GM12878 (cell line): ENCODE data around the gene DTD1.

Experiments
- CTCF ChIP-seq, 3 experiments: IDR thresholded peaks in 2 of 3; conservative IDR thresholded peaks in 1 of 3; 2 replicates each; pipeline ENCODE4 v1.5.1; 2011; ENCODE audit warnings: low read depth in 3 of 3, low read length in 3 of 3, mild to moderate bottlenecking in 3 of 3, control low read depth in 2 of 3, moderate library complexity in 2 of 3, inconsistent platforms in 1 of 3, mixed read lengths in 1 of 3; ENCODE audit not compliant: control insufficient read depth in 2 of 3, insufficient read depth in 1 of 3; ENCODE audit errors: extremely low read depth in 1 of 3
- HDGF ChIP-seq: fragments of 450-650 bp; IDR thresholded peaks from 2 replicates; pipeline ENCODE4 v1.6.1; 2016; ENCODE audit warnings: antibody characterized with exemption
- PKNOX1 ChIP-seq: fragments of 450-650 bp; IDR thresholded peaks from 2 replicates; pipeline ENCODE4 v1.6.1; 2016; ENCODE audit warnings: mild to moderate bottlenecking
- POLR2A ChIP-seq: IDR thresholded peaks from 2 replicates; pipeline ENCODE4 v1.6.1; 2011; ENCODE audit warnings: low read depth, mild to moderate bottlenecking, low read length
- POLR2AphosphoS2 ChIP-seq: IDR thresholded peaks from 2 replicates; pipeline ENCODE4 v1.6.1; 2011; ENCODE audit warnings: low read depth, mild to moderate bottlenecking, low read length, improper control_type of control experiment, moderate library complexity
- RFX5 ChIP-seq: IDR thresholded peaks from 2 replicates; pipeline ENCODE4 v1.6.1; 2011; ENCODE audit warnings: low read depth, low read length, improper control_type of control experiment
- SREBF1 ChIP-seq: IDR thresholded peaks from 2 replicates; pipeline ENCODE4 v1.6.1; 2012; ENCODE audit warnings: mild to moderate bottlenecking, low read length
- TBL1XR1 ChIP-seq: IDR thresholded peaks from 2 replicates; pipeline ENCODE4 v1.6.1; 2012; ENCODE audit warnings: low read depth, low read length, improper control_type of control experiment
- TCF7 ChIP-seq: IDR thresholded peaks from 2 replicates; pipeline ENCODE4 v1.6.1; 2014; ENCODE audit warnings: antibody characterized with exemption, borderline replicate concordance
- ZNF274 ChIP-seq: IDR thresholded peaks from one replicate; pipeline ENCODE4 v1.8.0; 2011; ENCODE audit not compliant: insufficient read length, insufficient read depth

GRCh38 chr20:18621004-18621403 lies 33.1 kb downstream of the DTD1 start:
- TF ChIP-seq HDGF (no peak), CTCF (IDR thresholded peaks at IDR 0.05 in 2 of 3, conservative IDR thresholded peaks at IDR 0.05 in 1 of 3; ENCODE audit: control insufficient read depth in 2 of 3, extremely low read depth in 1 of 3, insufficient read depth in 1 of 3, low read depth in 3 of 3, low read length in 3 of 3) (no peak), POLR2A (no peak), SREBF1 (no peak), RFX5 (no peak), TCF7 (no peak), PKNOX1 (no peak), POLR2AphosphoS2 (no peak), TBL1XR1 (no peak), ZNF274 (no peak)
